GM06990 (cell line): Measurements from ENCODE around the gene HAAO.
"Not testable (repeated sequence)": the region's sequence is repeated elsewhere in the genome, so short reads cannot be mapped to it uniquely, and the experiment has no call there.

Experiments
- DNase-seq: peaks from one replicate; pipeline ENCODE4 v3.0.0-alpha.2; 2011; ENCODE audit not compliant: insufficient read length; ENCODE audit errors: extremely low read depth
- H3K27me3 ChIP-seq: replicated peaks from 2 replicates; pipeline ENCODE4 v1.6.0; 2011; ENCODE audit warnings: low read length; ENCODE audit not compliant: control insufficient read depth, insufficient read depth
- H3K36me3 ChIP-seq: 2 replicates; pipeline ENCODE4 v1.5.1; 2011; ENCODE audit warnings: low read length; ENCODE audit not compliant: control insufficient read depth, insufficient read depth
- H3K4me3 ChIP-seq: replicated peaks from 2 replicates; pipeline ENCODE4 v1.5.1; 2011; ENCODE audit warnings: low read depth, mild to moderate bottlenecking, control low read depth, low read length
- CTCF ChIP-seq: IDR thresholded peaks from 2 replicates; pipeline ENCODE4 v1.5.1; 2011; ENCODE audit warnings: low read length, control low read depth, mild to moderate bottlenecking, inconsistent platforms; ENCODE audit not compliant: insufficient read depth, poor library complexity, severe bottlenecking

The HAAO gene

GRCh38 chr2:42743659-42743990 is 48.8 kb downstream of the HAAO start:
- no peaks in the 10 kb centered on the region for H3K27me3 ChIP-seq
- H3K36me3 ChIP-seq = peaks cover 1% of the 10 kb centered on the region
- TF ChIP-seq CTCF = no peak

GRCh38 chr2:42742740-42743658 is 49.4 kb downstream of the HAAO start:
- Histone ChIP-seq H3K36me3 (peaks cover 1% of the 10 kb centered on the region; the same call in 1 of the 2 replicates), H3K27me3 (no peaks in the 10 kb centered on the region), H3K4me3 (no peak overlapping the region)
- peak; percentile 25 for TF ChIP-seq CTCF
- no peak for DNase-seq

More at GRCh38 chr2:42743659-42743990, 48.8 kb downstream of the HAAO start:
- DNase-seq = no peak
- no peak overlapping the region for H3K4me3 ChIP-seq

DNA sequence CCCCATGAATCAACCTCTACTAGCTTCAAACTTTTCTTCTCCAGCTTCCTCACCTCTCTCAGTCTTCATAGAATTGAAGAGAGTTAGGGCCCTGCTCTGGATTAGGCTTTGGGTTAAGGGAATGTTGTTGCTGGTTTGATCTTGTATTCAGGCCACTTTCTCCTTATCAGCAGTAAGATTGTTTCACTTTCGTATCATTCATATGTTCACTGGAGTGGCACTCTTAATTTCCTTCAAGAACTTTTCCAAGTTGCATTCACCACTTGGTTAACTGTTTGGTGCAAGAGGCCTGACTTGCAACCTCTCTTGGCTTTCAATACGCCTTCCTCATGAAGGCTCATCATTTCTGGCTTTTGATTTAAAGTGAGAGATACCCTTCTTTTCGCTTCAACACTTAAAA is 51.2 kb downstream of the HAAO start:
- DNase-seq = no peak
- H3K27me3 ChIP-seq = no peaks in the 10 kb centered on the region
- H3K36me3 ChIP-seq = peaks cover 5% of the 10 kb centered on the region; the same call in 1 of the 2 replicates
- TF ChIP-seq CTCF = no peak
- no peak overlapping the region for H3K4me3 ChIP-seq

- TF ChIP-seq CTCF = no peak
- Histone ChIP-seq H3K36me3 (0 out of 2 replicates have a peak, but pooled peaks cover 4% of the 10 kb centered on the region), H3K4me3 (no peak overlapping the region), H3K27me3 (no peaks in the 10 kb centered on the region)
- DNase-seq = no peak
Observed at GRCh38 chr2:42736598-42737322, 55.6 kb downstream of the HAAO start.

GRCh38 chr2:42733852-42734251 is 58.5 kb downstream of the HAAO start:
- no peak for TF ChIP-seq CTCF

GRCh38 chr2:42731316-42731715 is 61.1 kb downstream of the HAAO start:
- not testable (repeated sequence) for H3K4me3 ChIP-seq, H3K36me3 ChIP-seq, H3K27me3 ChIP-seq, DNase-seq

More at GRCh38 chr2:42733852-42734251, 58.5 kb downstream of the HAAO start:
- Histone ChIP-seq H3K27me3 (no peaks in the 10 kb centered on the region), H3K4me3 (no peak overlapping the region), H3K36me3 (0 out of 2 replicates have a peak, but pooled peaks cover 4% of the 10 kb centered on the region)
- DNase-seq = no peak
